ENCODE results near the gene GRAP.

The GRAP gene

DNA sequence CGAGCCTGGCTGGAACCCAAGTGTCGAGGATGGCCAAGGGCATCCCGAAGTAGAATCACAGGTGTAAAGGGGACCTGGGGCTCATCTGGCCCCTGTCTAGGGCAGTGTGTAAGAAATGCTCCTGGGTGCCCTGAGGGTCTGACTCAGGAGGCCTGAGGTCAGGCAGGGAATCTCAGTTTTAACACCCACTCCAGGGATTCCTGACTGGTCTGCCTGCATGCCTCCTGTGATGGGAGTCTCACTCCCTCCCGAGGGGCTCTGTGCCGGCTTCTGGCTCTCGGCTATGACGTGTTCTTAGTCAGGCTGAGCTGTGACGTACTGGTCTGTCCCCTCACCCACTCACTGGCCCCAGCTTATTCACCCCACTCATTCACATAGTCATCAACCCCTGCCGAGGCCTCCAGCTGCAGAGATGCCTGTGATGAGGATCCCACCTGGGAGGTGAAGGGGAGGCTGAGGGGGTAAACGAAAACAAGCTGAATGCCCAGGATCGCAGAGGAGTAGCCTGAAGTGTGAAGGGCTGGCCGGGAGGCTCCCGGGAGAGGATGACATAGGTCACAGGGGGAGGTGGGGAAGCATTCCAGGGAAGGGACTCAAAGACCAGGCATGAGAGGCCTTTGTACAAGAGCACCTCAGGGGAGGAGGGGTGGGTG, 65.9 kb downstream of the GRAP start:
- in situ Hi-C loops (cut with MboI; ENCODE audit: low pct_unique_long_range_greater_than_20kb, low sequenced_read_pairs, unreplicated experiment) = no loop called here
- no peak for DNase-seq (ENCODE audit: low spot score)
- TF ChIP-seq, protein P1, sequence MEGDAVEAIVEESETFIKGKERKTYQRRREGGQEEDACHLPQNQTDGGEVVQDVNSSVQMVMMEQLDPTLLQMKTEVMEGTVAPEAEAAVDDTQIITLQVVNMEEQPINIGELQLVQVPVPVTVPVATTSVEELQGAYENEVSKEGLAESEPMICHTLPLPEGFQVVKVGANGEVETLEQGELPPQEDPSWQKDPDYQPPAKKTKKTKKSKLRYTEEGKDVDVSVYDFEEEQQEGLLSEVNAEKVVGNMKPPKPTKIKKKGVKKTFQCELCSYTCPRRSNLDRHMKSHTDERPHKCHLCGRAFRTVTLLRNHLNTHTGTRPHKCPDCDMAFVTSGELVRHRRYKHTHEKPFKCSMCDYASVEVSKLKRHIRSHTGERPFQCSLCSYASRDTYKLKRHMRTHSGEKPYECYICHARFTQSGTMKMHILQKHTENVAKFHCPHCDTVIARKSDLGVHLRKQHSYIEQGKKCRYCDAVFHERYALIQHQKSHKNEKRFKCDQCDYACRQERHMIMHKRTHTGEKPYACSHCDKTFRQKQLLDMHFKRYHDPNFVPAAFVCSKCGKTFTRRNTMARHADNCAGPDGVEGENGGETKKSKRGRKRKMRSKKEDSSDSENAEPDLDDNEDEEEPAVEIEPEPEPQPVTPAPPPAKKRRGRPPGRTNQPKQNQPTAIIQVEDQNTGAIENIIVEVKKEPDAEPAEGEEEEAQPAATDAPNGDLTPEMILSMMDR (IDR thresholded peaks at IDR 0.05; ENCODE audit: extremely low read depth, insufficient read depth, missing control alignments) = no peak

DNA sequence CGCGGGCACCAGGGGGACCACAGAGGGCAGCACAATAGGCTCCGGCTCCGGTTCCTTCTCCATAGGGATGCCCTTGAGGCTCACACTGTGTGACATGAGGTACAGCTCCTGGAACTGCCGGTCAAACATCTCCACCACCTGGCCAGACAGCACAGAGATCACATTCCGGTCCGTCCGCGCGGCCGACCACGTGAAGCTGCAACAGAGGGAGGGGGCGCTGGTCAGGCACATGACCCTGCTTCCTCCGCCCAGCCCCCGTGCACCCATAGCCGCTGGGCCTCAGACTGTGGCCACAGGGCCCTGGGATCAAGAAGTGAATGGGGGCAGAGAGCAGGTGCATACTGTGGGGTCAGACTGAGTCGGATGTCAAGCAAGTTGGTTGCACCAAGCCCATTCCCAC, 68.1 kb downstream of the GRAP start:
- in situ Hi-C loops (cut with MboI; ENCODE audit: low pct_unique_long_range_greater_than_20kb, low sequenced_read_pairs, unreplicated experiment) = no loop called here
- TF ChIP-seq, protein P1 (IDR thresholded peaks at IDR 0.05; ENCODE audit: extremely low read depth, insufficient read depth, missing control alignments) = no peak
- no peak for DNase-seq (ENCODE audit: low spot score)

DNA sequence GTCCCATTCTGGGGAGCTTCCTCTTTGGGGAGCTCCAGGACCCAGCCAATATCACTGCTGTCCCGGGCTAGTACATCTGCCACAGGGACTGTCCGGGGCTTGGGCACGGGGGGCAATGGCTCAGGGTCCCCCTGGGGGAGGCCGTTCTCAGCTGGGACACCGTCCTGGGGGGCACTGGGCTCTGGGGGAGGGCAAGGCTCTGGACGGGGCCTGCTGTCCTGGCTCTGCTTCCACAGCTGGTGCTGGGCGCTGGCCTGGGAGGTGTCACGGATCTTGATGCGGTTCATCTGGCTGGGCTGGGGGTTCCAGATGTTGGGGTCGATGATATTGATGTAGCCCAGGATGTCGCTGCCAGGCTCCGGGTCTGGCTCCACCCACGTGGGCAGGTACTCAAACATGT, 68.7 kb downstream of the GRAP start:
- in situ Hi-C loops (cut with MboI; ENCODE audit: low pct_unique_long_range_greater_than_20kb, low sequenced_read_pairs, unreplicated experiment) = no loop called here
- DNase-seq (ENCODE audit: low spot score) = no peak
- TF ChIP-seq, protein P1 (IDR thresholded peaks at IDR 0.05; ENCODE audit: extremely low read depth, insufficient read depth, missing control alignments) = no peak

DNA sequence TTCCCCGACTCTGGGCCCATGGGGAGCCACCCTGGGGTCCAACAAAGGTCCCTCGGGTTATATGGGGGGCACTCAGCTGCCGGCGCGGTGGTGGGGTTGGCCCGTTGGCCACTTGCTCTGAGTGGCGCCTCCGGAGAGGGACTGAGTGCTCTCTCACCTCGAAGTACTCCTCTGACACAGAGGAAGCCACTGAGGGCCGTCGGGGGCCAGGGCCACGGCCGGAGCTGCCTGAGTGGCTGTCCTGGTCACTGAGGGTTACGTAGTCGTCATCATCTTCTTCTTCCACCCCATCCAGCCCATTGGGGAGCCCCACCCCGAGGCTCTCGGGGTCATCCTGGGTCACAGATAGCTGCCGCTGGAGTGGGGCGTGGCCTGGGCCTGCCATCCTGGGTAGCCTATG, 69.1 kb downstream of the GRAP start:
- in situ Hi-C loops (cut with MboI; ENCODE audit: low pct_unique_long_range_greater_than_20kb, low sequenced_read_pairs, unreplicated experiment) = no loop called here
- TF ChIP-seq, protein P1 (IDR thresholded peaks at IDR 0.05; ENCODE audit: extremely low read depth, insufficient read depth, missing control alignments) = no peak
- no peak for DNase-seq (ENCODE audit: low spot score)

DNA sequence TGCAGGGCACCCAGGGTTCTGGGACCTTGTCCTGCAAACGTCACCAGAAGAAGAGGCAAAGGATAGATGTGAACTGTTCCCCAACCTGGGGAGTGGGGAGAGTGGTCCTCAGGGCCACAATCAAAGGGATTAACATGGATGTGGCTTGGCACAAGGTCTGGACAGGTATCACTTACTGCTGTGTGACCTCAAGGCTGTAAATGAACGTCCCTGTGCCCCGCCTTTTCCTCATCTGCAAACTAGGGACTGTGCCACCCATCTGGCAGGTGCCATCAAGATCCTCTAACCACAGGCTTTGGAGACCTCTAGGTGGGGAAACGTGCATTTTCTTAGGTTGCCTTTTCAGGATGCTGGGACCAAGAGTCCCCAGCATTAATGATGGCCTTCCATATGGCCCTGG, 69.7 kb downstream of the GRAP start:
- in situ Hi-C loops (cut with MboI; ENCODE audit: low pct_unique_long_range_greater_than_20kb, low sequenced_read_pairs, unreplicated experiment) = no loop called here
- DNase-seq (ENCODE audit: low spot score) = no peak
- TF ChIP-seq, protein P1 (IDR thresholded peaks at IDR 0.05; ENCODE audit: extremely low read depth, insufficient read depth, missing control alignments) = no peak

DNA sequence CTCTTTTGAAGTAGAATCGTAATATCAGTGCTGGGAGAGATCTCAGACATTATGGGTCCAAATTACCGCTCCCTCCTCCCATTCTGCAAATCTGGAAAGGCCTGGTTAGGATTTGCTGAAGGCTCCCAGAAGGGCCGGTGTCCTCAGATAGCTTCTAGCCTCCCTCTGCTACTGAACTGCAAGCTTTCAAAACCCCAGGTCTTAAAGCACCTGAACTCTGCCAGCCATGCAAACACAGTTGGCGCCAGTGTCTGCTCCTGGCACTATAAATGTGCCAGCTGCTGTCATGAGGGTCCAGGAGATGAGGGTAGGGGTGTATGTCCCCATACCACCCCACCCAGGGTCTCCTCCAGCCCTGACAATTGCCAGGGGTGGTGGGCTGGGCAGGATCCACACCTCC, 70.6 kb downstream of the GRAP start:
- TF ChIP-seq, protein P1 (IDR thresholded peaks at IDR 0.05; ENCODE audit: extremely low read depth, insufficient read depth, missing control alignments) = no peak
- in situ Hi-C loops (cut with MboI; ENCODE audit: low pct_unique_long_range_greater_than_20kb, low sequenced_read_pairs, unreplicated experiment) = no loop called here
- no peak for DNase-seq (ENCODE audit: low spot score)

Measured in GM13977 (cell line).